Endothelial cell of umbilical vein (primary cell): ENCODE data around the gene CNOT6. TPM values are rescaled to one million over a fixed set of nuclear protein-coding genes. Genes with fewer than 3 reads are reported as not detected.

Source experiments
- BruUV-seq: library from RNA; stranded (reverse); fragments of 400-500 nt; replicated peaks from 2 replicates; lab custom pipeline; 2021; lab: Mats Ljungman, UMichigan
- CTCF ChIA-PET: fragments of 300-600, 350-600 bp; sonication (Branson Sonifier 250); formaldehyde crosslinking; loops from one replicate; lab custom pipeline; 2021; ENCODE audit warnings: antibody characterized with exemption, inconsistent platforms; lab: Charles Lee
- POLR2A ChIA-PET: fragments of 300-600, 350-600 bp; sonication (Branson Sonifier 250); formaldehyde crosslinking; loops from one replicate; lab custom pipeline; 2021; ENCODE audit warnings: antibody characterized with exemption, inconsistent platforms; lab: Charles Lee
- DNase-seq: peaks from one replicate; pipeline ENCODE4 v3.0.0-alpha.2; 2011; ENCODE audit warnings: low read depth, low spot score
- FAIRE-seq: peaks from 2 replicates; lab custom pipeline; 2011; peaks lifted over from hg19 to GRCh38; lab: Jason Lieb, UNC
- H2AFZ ChIP-seq: 2 replicates; pipeline ENCODE4 v1.6.0; 2012; ENCODE audit warnings: low read depth, low read length, control low read depth, inconsistent platforms
- H3K27ac ChIP-seq: 2 replicates; pipeline ENCODE4 v1.5.1; 2011; ENCODE audit warnings: low read depth, mild to moderate bottlenecking, control low read depth, low read length, moderate library complexity; ENCODE audit not compliant: insufficient read depth
- H3K27me3 ChIP-seq, 2 experiments: 2 replicates each; pipeline versions ENCODE4 v1.6.0 to v1.6.1; 2011; ENCODE audit warnings: low read length in 2 of 2, mixed read lengths in 1 of 2; ENCODE audit not compliant: control insufficient read depth in 2 of 2, insufficient read depth in 2 of 2
- H3K36me3 ChIP-seq, 2 experiments: 2 replicates in 1 of 2; 3 replicates in 1 of 2; pipeline ENCODE4 v1.5.1; 2011; ENCODE audit warnings: low read length in 2 of 2, mild to moderate bottlenecking in 1 of 2, moderate library complexity in 1 of 2; ENCODE audit not compliant: control insufficient read depth in 2 of 2, insufficient read depth in 2 of 2; ENCODE audit errors: extremely low read depth in 1 of 2
- H3K4me1 ChIP-seq: 3 replicates; pipeline ENCODE4 v1.5.1; 2011; ENCODE audit warnings: mild to moderate bottlenecking, low read length; ENCODE audit not compliant: control insufficient read depth, insufficient read depth; ENCODE audit errors: extremely low read depth
- H3K4me2 ChIP-seq: 2 replicates; pipeline ENCODE4 v1.6.1; 2011; ENCODE audit warnings: low read length, control low read depth, mixed read lengths; ENCODE audit not compliant: insufficient read depth
- H3K4me3 ChIP-seq, 3 experiments: fragments of 200-600 bp in 1 of 3; sonication (generic), shearing (Covaris generic) in 1 of 3; replicated peaks in 1 of 3; 2 replicates each; pipeline ENCODE4 v1.5.1; 2011 to 2016; ENCODE audit warnings: control low read depth in 3 of 3, low read length in 3 of 3, mild to moderate bottlenecking in 2 of 3, inconsistent platforms in 1 of 3, low read depth in 1 of 3, moderate library complexity in 1 of 3; ENCODE audit not compliant: insufficient read depth in 1 of 3
- H3K79me2 ChIP-seq: 2 replicates; pipeline ENCODE4 v1.6.0; 2012; ENCODE audit warnings: low read length, inconsistent platforms; ENCODE audit not compliant: control insufficient read depth, insufficient read depth
- H3K9ac ChIP-seq: replicated peaks from 2 replicates; pipeline ENCODE3; 2011; ENCODE audit warnings: low read length, control low read depth; ENCODE audit not compliant: insufficient read depth; ENCODE audit errors: extremely low read depth
- H3K9me1 ChIP-seq: replicated peaks from 3 replicates; pipeline ENCODE4 v1.6.0; 2011; ENCODE audit warnings: mild to moderate bottlenecking, low read length; ENCODE audit not compliant: control insufficient read depth, insufficient read depth; ENCODE audit errors: extremely low read depth
- H3K9me3 ChIP-seq: replicated peaks from 2 replicates; pipeline ENCODE4 v1.5.1; 2012; ENCODE audit warnings: low read length, inconsistent platforms; ENCODE audit not compliant: control insufficient read depth, insufficient read depth
- H4K20me1 ChIP-seq: replicated peaks from 2 replicates; pipeline ENCODE3; 2011; ENCODE audit warnings: mild to moderate bottlenecking, low read length; ENCODE audit not compliant: control insufficient read depth, insufficient read depth; ENCODE audit errors: extremely low read depth
- CTCF ChIP-seq, 2 donors: IDR thresholded peaks; 1 replicate in 1 of 2; 2 replicates in 1 of 2; pipeline ENCODE4 v1.5.1; 2011; ENCODE audit warnings: low read length in 2 of 2, mild to moderate bottlenecking in 2 of 2, moderate library complexity in 2 of 2, control low read depth in 1 of 2, inconsistent platforms in 1 of 2, low read depth in 1 of 2; ENCODE audit not compliant: insufficient read depth in 1 of 2; ENCODE audit errors: extremely low read depth in 1 of 2
- EZH2 ChIP-seq: IDR thresholded peaks from 2 replicates; pipeline ENCODE4 v1.6.1; 2012; ENCODE audit warnings: borderline replicate concordance, low read depth, mild to moderate bottlenecking, moderate library complexity, low read length, inconsistent platforms; ENCODE audit not compliant: severe bottlenecking
- FOS ChIP-seq: IDR thresholded peaks from 2 replicates; pipeline ENCODE4 v1.6.1; 2011; ENCODE audit warnings: mild to moderate bottlenecking, low read length, moderate library complexity, borderline replicate concordance; ENCODE audit not compliant: insufficient read depth
- GATA2 ChIP-seq: IDR thresholded peaks from 2 replicates; pipeline ENCODE4 v1.7.0; 2011; ENCODE audit warnings: low read depth, mild to moderate bottlenecking, moderate library complexity, mixed read lengths, low read length; ENCODE audit not compliant: insufficient read length, insufficient read depth
- JUN ChIP-seq: IDR thresholded peaks from 2 replicates; pipeline ENCODE4 v1.6.1; 2011; ENCODE audit warnings: borderline replicate concordance, low read depth; ENCODE audit not compliant: insufficient read length, insufficient read depth
- MYC ChIP-seq: IDR thresholded peaks from one replicate; pipeline ENCODE4 v1.6.1; 2011; ENCODE audit warnings: mild to moderate bottlenecking, low read depth, low read length
- POLR2A ChIP-seq: IDR thresholded peaks from 2 replicates; pipeline ENCODE4 v1.6.1; 2012; ENCODE audit warnings: low read depth, mild to moderate bottlenecking, control low read depth, low read length
- POLR2AphosphoS5 ChIP-seq: IDR thresholded peaks from 2 replicates; pipeline ENCODE4 v1.6.1; 2012; ENCODE audit warnings: low read depth, mild to moderate bottlenecking, control low read depth, low read length, moderate library complexity; ENCODE audit not compliant: insufficient read depth
- dilution Hi-C: fragments of 300-500 bp; cut with MboI; formaldehyde crosslinking; loops from one replicate; pipeline ENCODE4 v1.15.0; 2019; ENCODE audit warnings: low sequenced_read_pairs; ENCODE audit not compliant: extremely low pct_ligation_motif_present
- intact Hi-C: fragments of 100-400 bp; cut with micrococcal nuclease; formaldehyde crosslinking; loops from one replicate; pipeline ENCODE4 v1.10.0; 2022
- polyA plus RNA-seq, 4 experiments: library from polyadenylated mRNA; depleted of rRNA in 3 of 4; stranded (reverse) in 3 of 4; unstranded in 1 of 4; fragments of >200 nt; gene quantifications; 2 replicates each; pipeline versions ENCODE4 v1.2.1 to v1.2.3, GENCODE V29; 2011 to 2012; ENCODE audit warnings: missing spikeins in 1 of 4
- total RNA-seq: library from RNA; stranded (reverse); gene quantifications from 2 replicates; pipeline ENCODE4 v1.2.3, GENCODE V29; 2021

The CNOT6 gene
- total and polyA plus RNA-seq, 2 donors (not counting 3 experiments of a cell fraction or from before 2014, with no cell fraction given): 9.2 to 33.8 TPM

GRCh38 chr5:180613188-180613813 is 119.1 kb downstream of the CNOT6 start:
- Histone ChIP-seq H3K4me3 (no peak overlapping the region), H2AFZ (no peak overlapping the region), H3K9ac (no peak overlapping the region), H3K9me3 (no peaks in the 10 kb centered on the region), H4K20me1 (no peaks in the 10 kb centered on the region), H3K27me3 (no peaks in the 10 kb centered on the region), H3K4me2 (no peak overlapping the region), H3K27ac (no peak overlapping the region), H3K9me1 (no peaks in the 10 kb centered on the region), H3K4me1 (no peaks in the 10 kb centered on the region), H3K79me2 (no peaks in the 10 kb centered on the region), H3K36me3 (peaks cover 0 to 6% of the 10 kb centered on the region in 2 experiments)
- dilution Hi-C loops (no loop called here), intact Hi-C loops (no loop called here)
- TF ChIP-seq JUN (no peak), POLR2AphosphoS5 (no peak), FOS (no peak), GATA2 (no peak), MYC (no peak), CTCF (IDR thresholded peaks at IDR 0.05; ENCODE audit: extremely low read depth in 1 of 2, insufficient read depth in 1 of 2, low read depth in 1 of 2, low read length in 2 of 2) (no peak), EZH2 (no peak), POLR2A (no peak)
- no TSS peak for BruUV-seq
- ChIA-PET POLR2A (no interaction called here), CTCF (no interaction called here)
- DNase-seq (no peak), FAIRE-seq (no peak)
